Stimulated activated CD8-positive, alpha-beta memory T cell treated with anti-CD3 and anti-CD28 coated beads, Interleukin-15, amount 100 ng/mL, for 24 hours (primary cell): ENCODE results near the gene SLC14A1.

Experiments used
- DNase-seq: peaks from one replicate; pipeline ENCODE4 v3.0.0-alpha.2; 2020; ENCODE audit warnings: low read depth

Gene SLC14A1

DNA sequence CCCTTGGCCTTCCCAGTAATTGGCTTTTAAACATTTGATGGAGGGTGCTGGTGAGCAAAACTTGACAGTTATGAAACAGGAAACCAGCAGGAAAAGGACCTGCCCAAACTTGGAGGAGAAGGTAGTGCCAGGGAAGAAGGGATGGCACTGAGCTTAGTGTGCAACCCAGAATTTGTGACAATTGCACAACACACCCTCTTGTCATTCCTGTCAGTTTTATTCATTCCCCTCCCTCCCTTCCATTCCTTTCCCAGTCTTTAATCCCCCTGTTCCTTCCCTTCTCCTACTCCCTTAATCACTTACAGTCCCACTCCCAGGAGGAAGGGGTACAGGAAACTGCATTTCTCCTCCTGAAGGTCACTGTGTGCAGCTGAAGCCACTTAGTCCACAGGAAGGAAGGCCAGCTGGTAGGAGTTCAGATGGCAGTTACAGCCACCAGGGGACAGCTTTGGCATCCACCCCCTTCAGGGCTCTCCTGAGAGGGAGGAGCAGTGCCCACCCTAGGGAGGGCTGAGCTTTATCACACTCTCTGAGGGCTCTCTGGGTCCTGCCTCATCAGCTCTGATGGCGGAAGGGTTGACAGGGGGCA is 77.5 kb downstream of the SLC14A1 start:
- no peak for DNase-seq
